ENCODE measurements around the gene KRT79.

Gene KRT79

GRCh38 chr12:52867642-52868041, 33.5 kb upstream of the KRT79 start:
- Histone ChIP-seq H2AFZ (ENCODE audit: low read length) (no peak overlapping the region), H3K79me2 (ENCODE audit: insufficient read depth, low read length) (no peaks in the 10 kb centered on the region), H4K20me1 (ENCODE audit: insufficient read depth, low read length) (no peaks in the 10 kb centered on the region), H3K27ac (ENCODE audit: low read depth, low read length, poor library complexity, severe bottlenecking) (no peak overlapping the region), H3K4me3 (ENCODE audit: low read depth, low read length, poor library complexity, severe bottlenecking) (no peak overlapping the region), H3K4me1 (ENCODE audit: insufficient read depth, low read length, severe bottlenecking) (peaks cover 6% of the 10 kb centered on the region), H3K9me3 (ENCODE audit: low read length) (no peaks in the 10 kb centered on the region), H3K4me2 (ENCODE audit: low read length) (no peak overlapping the region), H3K9me2 (ENCODE audit: low read depth, low read length) (no peaks in the 10 kb centered on the region), H3F3A (ENCODE audit: insufficient read depth, low read length) (no peaks in the 10 kb centered on the region), H3K36me3 (ENCODE audit: insufficient read depth, low read length) (no peaks in the 10 kb centered on the region), H3K9ac (ENCODE audit: low read length) (no peak overlapping the region), H3K27me3 (ENCODE audit: insufficient read depth, low read length) (no peaks in the 10 kb centered on the region; the same call in none of the 2 replicates)
- TF ChIP-seq EZH2 (IDR thresholded peaks at IDR 0.05; ENCODE audit: borderline replicate concordance, low read length) (no peak), CTCF (IDR thresholded peaks at IDR 0.05; ENCODE audit: low read length) (no peak)

- Histone ChIP-seq H3K4me2 (ENCODE audit: low read length) (no peak overlapping the region), H3K4me3 (ENCODE audit: low read depth, low read length, poor library complexity, severe bottlenecking) (no peak overlapping the region), H4K20me1 (ENCODE audit: insufficient read depth, low read length) (no peaks in the 10 kb centered on the region), H3K9me3 (ENCODE audit: low read length) (no peaks in the 10 kb centered on the region), H3K36me3 (ENCODE audit: insufficient read depth, low read length) (no peaks in the 10 kb centered on the region), H3K79me2 (ENCODE audit: insufficient read depth, low read length) (no peaks in the 10 kb centered on the region), H3K27me3 (ENCODE audit: insufficient read depth, low read length) (no peaks in the 10 kb centered on the region; the same call in none of the 2 replicates), H3K4me1 (ENCODE audit: insufficient read depth, low read length, severe bottlenecking) (peaks cover 6% of the 10 kb centered on the region), H3F3A (ENCODE audit: insufficient read depth, low read length) (no peaks in the 10 kb centered on the region), H3K27ac (ENCODE audit: low read depth, low read length, poor library complexity, severe bottlenecking) (no peak overlapping the region), H2AFZ (ENCODE audit: low read length) (no peak overlapping the region), H3K9ac (ENCODE audit: low read length) (no peak overlapping the region), H3K9me2 (ENCODE audit: low read depth, low read length) (no peaks in the 10 kb centered on the region)
- no peak for TF ChIP-seq CTCF (IDR thresholded peaks at IDR 0.05; ENCODE audit: low read length)
- no peak for TF ChIP-seq EZH2 (IDR thresholded peaks at IDR 0.05; ENCODE audit: borderline replicate concordance, low read length)
Observed at GRCh38 chr12:52867152-52867551, 33.0 kb upstream of the KRT79 start.

GRCh38 chr12:52865090-52865944, 31.2 kb upstream of the KRT79 start:
- Histone ChIP-seq H3K4me2 (ENCODE audit: low read length) (no peak overlapping the region), H3F3A (ENCODE audit: insufficient read depth, low read length) (no peaks in the 10 kb centered on the region), H3K27me3 (ENCODE audit: insufficient read depth, low read length) (no peaks in the 10 kb centered on the region; the same call in 1 of the 2 replicates), H3K9me3 (ENCODE audit: low read length) (no peaks in the 10 kb centered on the region), H3K27ac (ENCODE audit: low read depth, low read length, poor library complexity, severe bottlenecking) (no peak overlapping the region), H3K9me2 (ENCODE audit: low read depth, low read length) (no peaks in the 10 kb centered on the region), H2AFZ (ENCODE audit: low read length) (no peak overlapping the region), H3K36me3 (ENCODE audit: insufficient read depth, low read length) (no peaks in the 10 kb centered on the region), H3K4me3 (ENCODE audit: low read depth, low read length, poor library complexity, severe bottlenecking) (no peak overlapping the region), H3K4me1 (ENCODE audit: insufficient read depth, low read length, severe bottlenecking) (peaks cover 4% of the 10 kb centered on the region), H4K20me1 (ENCODE audit: insufficient read depth, low read length) (no peaks in the 10 kb centered on the region), H3K79me2 (ENCODE audit: insufficient read depth, low read length) (no peaks in the 10 kb centered on the region), H3K9ac (ENCODE audit: low read length) (no peak overlapping the region)
- TF ChIP-seq CTCF (IDR thresholded peaks at IDR 0.05; ENCODE audit: low read length) (peak; percentile 62), EZH2 (IDR thresholded peaks at IDR 0.05; ENCODE audit: borderline replicate concordance, low read length) (no peak)

All from OCI-LY1 (cell line).